OCI-LY7 (cell line): ENCODE data around the gene UPF2.

Experiments used
- CTCF ChIP-seq: fragments of 200-600 bp; sonication (generic); conservative IDR thresholded peaks from 2 replicates; pipeline ENCODE4 v1.5.1; 2014; ENCODE audit warnings: mild to moderate bottlenecking, antibody characterized with exemption, low read length, moderate library complexity, mixed read lengths
- EZH2phosphoT487 ChIP-seq: fragments of 200-600 bp; sonication (generic); IDR thresholded peaks from 2 replicates; pipeline ENCODE4 v1.6.1; 2018; ENCODE audit warnings: low read depth, borderline replicate concordance, mild to moderate bottlenecking, mixed run types, antibody characterized with exemption, low read length, moderate library complexity, mixed read lengths

GRCh38 chr10:11913079-11913641 lies 129.4 kb downstream of the UPF2 start:
- TF ChIP-seq CTCF (no peak), EZH2phosphoT487 (no peak)
